HCT116 (cell line): Measurements from ENCODE around the gene CDC42SE2. TPM values are rescaled to one million over a fixed set of nuclear protein-coding genes. Genes with fewer than 3 reads are reported as not detected.

Experiments used
- ATAC-seq: fragments of 200-7000 bp; cut with Tn5 transposase; 2 replicates; pipeline ENCODE4 v1.9.1; 2020; ENCODE audit warnings: mild to moderate bottlenecking, moderate library complexity
- BruUV-seq: library from RNA; stranded (reverse); fragments of 400-500 nt; replicated peaks from 2 replicates; lab custom pipeline; 2021; lab: Mats Ljungman, UMichigan
- CTCF ChIA-PET: fragments of 300-600 bp; sonication (Branson Sonifier 250); formaldehyde crosslinking; loops from one replicate; lab custom pipeline; 2021; ENCODE audit warnings: antibody characterized with exemption; lab: Charles Lee
- POLR2A ChIA-PET: fragments of 300-600, 350-600 bp; sonication (Branson Sonifier 250); formaldehyde crosslinking; loops from one replicate; lab custom pipeline; 2021; ENCODE audit warnings: antibody characterized with exemption; lab: Charles Lee
- RAD21 ChIA-PET, 2 experiments: fragments of 300-600 bp; sonication (Branson Sonifier 250); formaldehyde crosslinking; loops; one replicate each; lab custom pipeline; 2023; ENCODE audit warnings: low total read pairs in 2 of 2; ENCODE audit not compliant: uncharacterized antibody in 2 of 2, unreplicated experiment in 2 of 2, low non-redundant PET in 1 of 2; lab: Charles Lee
- DNase-seq: peaks from one replicate; pipeline ENCODE4 v3.0.0-alpha.2; 2010; ENCODE audit warnings: low read depth, low spot score
- H2AFZ ChIP-seq: fragments of 200-600 bp; shearing (Covaris generic), sonication (generic); 2 replicates; pipeline ENCODE4 v1.6.1; 2017; ENCODE audit warnings: low read depth, mixed run types, mixed read lengths, antibody characterized with exemption, low read length; ENCODE audit not compliant: poor library complexity, severe bottlenecking
- H3K27ac ChIP-seq: 2 replicates; pipeline ENCODE4 v1.5.1; 2012; ENCODE audit warnings: low read depth, low read length
- H3K27me3 ChIP-seq: fragments of 200-600 bp; sonication (generic); 2 replicates; pipeline ENCODE4 v1.6.1; 2016; ENCODE audit warnings: mixed run types, low read length, mixed read lengths; ENCODE audit not compliant: insufficient read depth
- H3K36me3 ChIP-seq, 2 experiments: fragments of 200-500 bp in 1 of 2; fragments of 200-600 bp in 1 of 2; sonication (Bioruptor generic) in 1 of 2; sonication (generic) in 1 of 2; 2 replicates each; pipeline versions ENCODE4 v1.5.1 to v1.6.1; 2014 to 2016; ENCODE audit warnings: low read length in 2 of 2, inconsistent platforms in 1 of 2, mixed read lengths in 1 of 2, mixed run types in 1 of 2; ENCODE audit not compliant: insufficient read depth in 2 of 2, control insufficient read depth in 1 of 2
- H3K4me1 ChIP-seq, 2 experiments: fragments of 200-600 bp in 1 of 2; sonication (generic) in 1 of 2; 2 replicates each; pipeline versions ENCODE4 v1.5.1 to v1.6.1; 2012 to 2017; ENCODE audit warnings: low read length in 2 of 2, inconsistent platforms in 1 of 2, mild to moderate bottlenecking in 1 of 2, mixed read lengths in 1 of 2, mixed run types in 1 of 2, moderate library complexity in 1 of 2; ENCODE audit not compliant: insufficient read depth in 2 of 2, control insufficient read depth in 1 of 2
- H3K4me2 ChIP-seq: fragments of 200-600 bp; sonication (generic); 2 replicates; pipeline ENCODE4 v1.6.1; 2017; ENCODE audit warnings: mixed run types, low read length, mixed read lengths
- H3K4me3 ChIP-seq, 2 experiments: fragments of 200-600 bp in 1 of 2; sonication (generic) in 1 of 2; replicated peaks in 1 of 2; 2 replicates each; pipeline ENCODE4 v1.5.1; 2011 to 2016; ENCODE audit warnings: low read length in 2 of 2, control low read depth in 1 of 2, low read depth in 1 of 2, mild to moderate bottlenecking in 1 of 2, mixed read lengths in 1 of 2, mixed run types in 1 of 2
- H3K79me2 ChIP-seq: fragments of 200-600 bp; sonication (generic); 2 replicates; pipeline ENCODE4 v1.6.1; 2017; ENCODE audit warnings: mild to moderate bottlenecking, mixed run types, low read length, moderate library complexity, mixed read lengths; ENCODE audit not compliant: insufficient read depth
- H3K9ac ChIP-seq: fragments of 200-600 bp; sonication (generic); 2 replicates; pipeline ENCODE4 v1.6.1; 2016; ENCODE audit warnings: low read length, mixed read lengths
- H3K9me2 ChIP-seq: fragments of 200-600 bp; sonication (generic), shearing (Covaris generic); 2 replicates; pipeline ENCODE4 v1.6.1; 2017; ENCODE audit warnings: mixed run types, mild to moderate bottlenecking, moderate library complexity; ENCODE audit not compliant: insufficient read depth
- H3K9me3 ChIP-seq, 2 experiments: fragments of 200-500 bp in 1 of 2; fragments of 200-600 bp in 1 of 2; sonication (Bioruptor generic) in 1 of 2; sonication (generic) in 1 of 2; 2 replicates each; pipeline ENCODE4 v1.6.1; 2014 to 2017; ENCODE audit warnings: low read length in 2 of 2, mixed read lengths in 2 of 2, inconsistent platforms in 1 of 2, low read depth in 1 of 2, mild to moderate bottlenecking in 1 of 2, mixed run types in 1 of 2, moderate library complexity in 1 of 2; ENCODE audit not compliant: control insufficient read depth in 1 of 2, insufficient read depth in 1 of 2
- H4K20me1 ChIP-seq: fragments of 200-600 bp; sonication (generic), shearing (Covaris generic); 2 replicates; pipeline ENCODE4 v1.6.1; 2017; ENCODE audit warnings: mixed run types, mild to moderate bottlenecking, moderate library complexity; ENCODE audit not compliant: insufficient read depth
- EGR1 ChIP-seq: IDR thresholded peaks from 2 replicates; pipeline ENCODE4 v1.6.1; 2012; ENCODE audit warnings: low read depth
- EZH2phosphoT487 ChIP-seq: fragments of 200-600 bp; IDR thresholded peaks from 2 replicates; pipeline ENCODE4 v1.6.1; 2018; ENCODE audit warnings: antibody characterized with exemption, borderline replicate concordance
- POLR2A ChIP-seq: IDR thresholded peaks from 2 replicates; pipeline ENCODE4 v1.7.0; 2011; ENCODE audit warnings: borderline replicate concordance; ENCODE audit not compliant: insufficient read depth, insufficient read length; ENCODE audit errors: extremely low read depth
- POLR2AphosphoS5 ChIP-seq: IDR thresholded peaks from 2 replicates; pipeline ENCODE4 v1.6.1; 2011; ENCODE audit warnings: mild to moderate bottlenecking, low read depth, low read length, moderate library complexity
- RAD21 ChIP-seq: IDR thresholded peaks from 2 replicates; pipeline ENCODE4 v1.6.1; 2012; ENCODE audit warnings: low read depth, mild to moderate bottlenecking
- SP1 ChIP-seq: IDR thresholded peaks from 2 replicates; pipeline ENCODE4 v1.6.1; 2012; ENCODE audit warnings: low read depth
- ZFX ChIP-seq: fragments of 450-650 bp; IDR thresholded peaks from 2 replicates; pipeline ENCODE4 v1.6.1; 2017
- ZNF274 ChIP-seq: fragments of 200-500 bp; sonication (Bioruptor generic); IDR thresholded peaks from 2 replicates; pipeline ENCODE4 v1.6.1; 2014; ENCODE audit warnings: mild to moderate bottlenecking, low read depth, low read length, inconsistent platforms
- intact Hi-C: fragments of 100-400 bp; cut with micrococcal nuclease; formaldehyde crosslinking; loops from 2 replicates; pipeline ENCODE4 v1.10.0; 2022
- total RNA-seq: library from RNA; stranded (reverse); gene quantifications from one replicate; pipeline ENCODE4 v1.2.1, GENCODE V29; 2021; ENCODE audit not compliant: unreplicated experiment
- TF ChIP-seq, protein P1 (sequence below): IDR thresholded peaks from 2 replicates; pipeline ENCODE4 v1.6.1; 2011; ENCODE audit warnings: mild to moderate bottlenecking, low read length, moderate library complexity; ENCODE audit not compliant: insufficient replicate concordance; ENCODE audit errors: extremely low read depth
- TF ChIP-seq, protein P2 (sequence below): IDR thresholded peaks from 2 replicates; pipeline ENCODE4 v1.6.1; 2012

Gene CDC42SE2
- total RNA-seq, 1 experiment from 2014 or later, result 27.0 TPM

DNA sequence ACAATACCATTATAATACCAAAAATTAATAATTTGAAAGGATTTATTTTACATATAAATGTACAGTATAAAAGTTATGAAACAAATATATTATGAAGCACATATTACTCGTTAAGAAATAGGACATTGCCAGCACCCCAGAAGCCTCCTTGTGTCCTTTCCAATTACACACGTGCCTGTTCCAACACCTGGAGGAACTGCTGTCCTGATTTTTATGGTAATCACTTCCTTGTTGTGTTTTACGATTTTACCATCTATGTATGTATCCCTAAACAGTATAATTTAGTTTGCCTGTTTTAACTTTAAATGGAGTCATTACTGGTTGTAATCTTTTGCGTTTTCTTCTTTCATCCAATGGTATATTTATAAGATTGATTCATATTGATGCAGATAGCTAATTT, 105.0 kb downstream of the CDC42SE2 start:
- no peak for DNase-seq
- POLR2A ChIA-PET, result no interaction called here
- no peaks in the 10 kb centered on the region for H3K36me3 ChIP-seq
- TF ChIP-seq SP1 (no peak), EGR1 (no peak)
- TF ChIP-seq, protein P1, sequence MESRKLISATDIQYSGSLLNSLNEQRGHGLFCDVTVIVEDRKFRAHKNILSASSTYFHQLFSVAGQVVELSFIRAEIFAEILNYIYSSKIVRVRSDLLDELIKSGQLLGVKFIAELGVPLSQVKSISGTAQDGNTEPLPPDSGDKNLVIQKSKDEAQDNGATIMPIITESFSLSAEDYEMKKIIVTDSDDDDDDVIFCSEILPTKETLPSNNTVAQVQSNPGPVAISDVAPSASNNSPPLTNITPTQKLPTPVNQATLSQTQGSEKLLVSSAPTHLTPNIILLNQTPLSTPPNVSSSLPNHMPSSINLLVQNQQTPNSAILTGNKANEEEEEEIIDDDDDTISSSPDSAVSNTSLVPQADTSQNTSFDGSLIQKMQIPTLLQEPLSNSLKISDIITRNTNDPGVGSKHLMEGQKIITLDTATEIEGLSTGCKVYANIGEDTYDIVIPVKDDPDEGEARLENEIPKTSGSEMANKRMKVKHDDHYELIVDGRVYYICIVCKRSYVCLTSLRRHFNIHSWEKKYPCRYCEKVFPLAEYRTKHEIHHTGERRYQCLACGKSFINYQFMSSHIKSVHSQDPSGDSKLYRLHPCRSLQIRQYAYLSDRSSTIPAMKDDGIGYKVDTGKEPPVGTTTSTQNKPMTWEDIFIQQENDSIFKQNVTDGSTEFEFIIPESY, result no peak
- TF ChIP-seq, all 23 proteins: peak for 0
- RAD21 ChIA-PET, result no interaction called here
- Histone ChIP-seq H3K79me2 (0 out of 2 replicates have a peak, but pooled peaks cover 12% of the 10 kb centered on the region), H4K20me1 (no peaks in the 10 kb centered on the region), H3K4me2 (no peak overlapping the region), H3K9me3 (no peaks in the 10 kb centered on the region), H3K4me1 (no peaks in the 10 kb centered on the region), H3K9ac (no peak overlapping the region), H3K4me3 (no peak overlapping the region), H3K9me2 (no peaks in the 10 kb centered on the region), H3K27me3 (no peaks in the 10 kb centered on the region), H3K27ac (no peak overlapping the region), H2AFZ (no peak overlapping the region)
- CTCF ChIA-PET, result no interaction called here
- no peak for ATAC-seq
- no TSS peak for BruUV-seq
- intact Hi-C loops, result no loop called here

DNA sequence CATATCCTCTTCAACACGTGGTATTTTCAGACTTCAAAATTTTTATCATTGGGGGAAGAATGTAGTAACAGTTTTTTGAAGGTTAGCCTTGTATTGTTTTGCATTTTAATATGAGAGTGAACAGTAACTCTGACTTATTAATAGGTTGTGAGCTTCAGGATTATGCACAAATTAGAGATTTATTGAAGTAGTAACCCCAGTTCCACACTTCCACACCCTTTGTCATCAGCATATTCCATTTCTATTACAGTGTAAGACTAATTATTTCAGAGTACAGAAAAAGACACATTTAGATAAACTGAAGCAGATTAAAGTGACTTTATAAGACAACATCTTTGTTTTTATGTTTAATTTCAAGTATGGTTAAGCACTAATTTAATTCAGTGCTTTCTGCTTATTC, 105.7 kb downstream of the CDC42SE2 start:
- Histone ChIP-seq H3K9ac (no peak overlapping the region), H4K20me1 (no peaks in the 10 kb centered on the region), H3K4me1 (no peaks in the 10 kb centered on the region), H2AFZ (no peak overlapping the region), H3K4me2 (no peak overlapping the region), H3K27ac (no peak overlapping the region), H3K79me2 (0 out of 2 replicates have a peak, but pooled peaks cover 12% of the 10 kb centered on the region), H3K9me2 (no peaks in the 10 kb centered on the region), H3K27me3 (no peaks in the 10 kb centered on the region), H3K36me3 (no peaks in the 10 kb centered on the region), H3K9me3 (no peaks in the 10 kb centered on the region), H3K4me3 (no peak overlapping the region)
- ChIA-PET POLR2A (no interaction called here), CTCF (no interaction called here), RAD21 (no interaction called here)
- TF ChIP-seq, protein P2, sequence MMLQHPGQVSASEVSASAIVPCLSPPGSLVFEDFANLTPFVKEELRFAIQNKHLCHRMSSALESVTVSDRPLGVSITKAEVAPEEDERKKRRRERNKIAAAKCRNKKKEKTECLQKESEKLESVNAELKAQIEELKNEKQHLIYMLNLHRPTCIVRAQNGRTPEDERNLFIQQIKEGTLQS, result no peak
- TF ChIP-seq POLR2AphosphoS5 (no peak), RAD21 (no peak), ZFX (no peak), POLR2A (no peak), EZH2phosphoT487 (no peak), ZNF274 (no peak)
- DNase-seq (no peak), ATAC-seq (no peak)
- intact Hi-C loops, result no loop called here
- BruUV-seq, result no TSS peak
